GM10266 (cell line): ENCODE results near the gene TRIP12.
"Not testable (repeated sequence)": the region's sequence is repeated elsewhere in the genome, so short reads cannot be mapped to it uniquely, and the experiment has no call there.

ENCODE experiments used
- DNase-seq: peaks from one replicate; pipeline ENCODE4 v3.0.0; 2012; ENCODE audit errors: extremely low spot score
- CTCF ChIP-seq: IDR thresholded peaks from 2 replicates; pipeline ENCODE4 v1.5.1; 2012; ENCODE audit warnings: mild to moderate bottlenecking, low read depth; ENCODE audit not compliant: control insufficient read depth, insufficient read depth; ENCODE audit errors: missing control alignments

TRIP12 gene

GRCh38 chr2:229903037-229903436 lies 18.8 kb downstream of the TRIP12 start:
- no peak for DNase-seq
- no peak for TF ChIP-seq CTCF

GRCh38 chr2:229901819-229902218 lies 20.0 kb downstream of the TRIP12 start:
- no peak for DNase-seq
- no peak for TF ChIP-seq CTCF

- DNase-seq: not testable (repeated sequence)
Measured at GRCh38 chr2:229900514-229900913, 21.3 kb downstream of the TRIP12 start.

GRCh38 chr2:229900012-229900411 lies 21.8 kb downstream of the TRIP12 start:
- no peak for TF ChIP-seq CTCF
- DNase-seq: no peak

GRCh38 chr2:229899604-229900003 lies 22.2 kb downstream of the TRIP12 start:
- no peak for TF ChIP-seq CTCF
- DNase-seq: no peak

GRCh38 chr2:229896857-229897256 lies 25.0 kb downstream of the TRIP12 start:
- TF ChIP-seq CTCF: no peak
- no peak for DNase-seq

GRCh38 chr2:229889023-229889422 lies 32.8 kb downstream of the TRIP12 start:
- DNase-seq: no peak
- no peak for TF ChIP-seq CTCF

- no peak for DNase-seq
- no peak for TF ChIP-seq CTCF
Measured at GRCh38 chr2:229888031-229888430, 33.8 kb downstream of the TRIP12 start.
